ENCODE measurements around the gene ANKZF1. TPM values are rescaled to one million over a fixed set of nuclear protein-coding genes. Genes with fewer than 3 reads are reported as not detected.

Gene ANKZF1
- total and polyA plus RNA-seq, 3 donors from 2014 or later, result 27.9 to 56.4 (median 50.9) TPM

- H3K27me3 ChIP-seq, result no peaks in the 10 kb centered on the region
- peak; percentile 13 for DNase-seq
- no peak overlapping the region for H3K4me3 ChIP-seq
- intact Hi-C loops (cut with DNase I; ENCODE audit: low total_unique reads), result no loop called here
- 92 to 93% methylated on average over 6 of the region's 6 CpGs for WGBS, 2 donors
- no peaks in the 10 kb centered on the region for H3K36me3 ChIP-seq (ENCODE audit: low read depth, missing control alignments)
- H3K4me1 ChIP-seq, result peaks cover 11% of the 10 kb centered on the region
- TF ChIP-seq, protein P1, sequence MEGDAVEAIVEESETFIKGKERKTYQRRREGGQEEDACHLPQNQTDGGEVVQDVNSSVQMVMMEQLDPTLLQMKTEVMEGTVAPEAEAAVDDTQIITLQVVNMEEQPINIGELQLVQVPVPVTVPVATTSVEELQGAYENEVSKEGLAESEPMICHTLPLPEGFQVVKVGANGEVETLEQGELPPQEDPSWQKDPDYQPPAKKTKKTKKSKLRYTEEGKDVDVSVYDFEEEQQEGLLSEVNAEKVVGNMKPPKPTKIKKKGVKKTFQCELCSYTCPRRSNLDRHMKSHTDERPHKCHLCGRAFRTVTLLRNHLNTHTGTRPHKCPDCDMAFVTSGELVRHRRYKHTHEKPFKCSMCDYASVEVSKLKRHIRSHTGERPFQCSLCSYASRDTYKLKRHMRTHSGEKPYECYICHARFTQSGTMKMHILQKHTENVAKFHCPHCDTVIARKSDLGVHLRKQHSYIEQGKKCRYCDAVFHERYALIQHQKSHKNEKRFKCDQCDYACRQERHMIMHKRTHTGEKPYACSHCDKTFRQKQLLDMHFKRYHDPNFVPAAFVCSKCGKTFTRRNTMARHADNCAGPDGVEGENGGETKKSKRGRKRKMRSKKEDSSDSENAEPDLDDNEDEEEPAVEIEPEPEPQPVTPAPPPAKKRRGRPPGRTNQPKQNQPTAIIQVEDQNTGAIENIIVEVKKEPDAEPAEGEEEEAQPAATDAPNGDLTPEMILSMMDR (IDR thresholded peaks at IDR 0.05), result no peak
- TF ChIP-seq POLR2A (IDR thresholded peaks at IDR 0.05), result no peak
- H3K27ac ChIP-seq, result no peak overlapping the region
- no peaks in the 10 kb centered on the region for H3K9me3 ChIP-seq
These were observed 46.3 kb upstream of the ANKZF1 start for GRCh38 chr2:219183151-219183772.

DNA sequence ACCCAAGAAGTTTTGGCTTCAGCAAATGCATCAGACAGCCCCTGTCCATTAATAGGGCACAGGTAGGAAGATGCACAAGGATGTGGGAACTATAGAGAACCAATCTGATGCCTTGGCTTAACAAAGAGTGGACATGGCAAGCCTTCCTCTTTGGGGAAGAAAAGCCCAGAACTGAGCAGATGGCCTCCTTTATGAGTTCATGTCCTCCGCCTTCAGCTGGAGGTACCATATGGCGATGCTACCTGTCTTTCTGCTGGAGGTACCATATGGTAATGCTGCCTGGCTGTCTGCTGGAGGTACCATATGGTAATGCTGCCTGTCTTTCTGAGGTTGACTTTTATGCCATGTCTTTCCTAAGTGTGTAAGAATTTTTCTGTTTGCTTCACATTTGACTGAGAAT is 45.5 kb upstream of the ANKZF1 start:
- H3K4me3 ChIP-seq, result no peak overlapping the region
- no peak overlapping the region for H3K27ac ChIP-seq
- intact Hi-C loops (cut with DNase I; ENCODE audit: low total_unique reads), result no loop called here
- WGBS, 2 donors, result 98 to 100% methylated on average over 2 of the region's 2 CpGs
- H3K4me1 ChIP-seq, result peaks cover 5% of the 10 kb centered on the region
- no peak for TF ChIP-seq POLR2A (IDR thresholded peaks at IDR 0.05)
- TF ChIP-seq, protein P1 (IDR thresholded peaks at IDR 0.05), result no peak
- no peaks in the 10 kb centered on the region for H3K9me3 ChIP-seq
- no peaks in the 10 kb centered on the region for H3K27me3 ChIP-seq
- no peaks in the 10 kb centered on the region for H3K36me3 ChIP-seq (ENCODE audit: low read depth, missing control alignments)
- DNase-seq, result peak; percentile 7

DNA sequence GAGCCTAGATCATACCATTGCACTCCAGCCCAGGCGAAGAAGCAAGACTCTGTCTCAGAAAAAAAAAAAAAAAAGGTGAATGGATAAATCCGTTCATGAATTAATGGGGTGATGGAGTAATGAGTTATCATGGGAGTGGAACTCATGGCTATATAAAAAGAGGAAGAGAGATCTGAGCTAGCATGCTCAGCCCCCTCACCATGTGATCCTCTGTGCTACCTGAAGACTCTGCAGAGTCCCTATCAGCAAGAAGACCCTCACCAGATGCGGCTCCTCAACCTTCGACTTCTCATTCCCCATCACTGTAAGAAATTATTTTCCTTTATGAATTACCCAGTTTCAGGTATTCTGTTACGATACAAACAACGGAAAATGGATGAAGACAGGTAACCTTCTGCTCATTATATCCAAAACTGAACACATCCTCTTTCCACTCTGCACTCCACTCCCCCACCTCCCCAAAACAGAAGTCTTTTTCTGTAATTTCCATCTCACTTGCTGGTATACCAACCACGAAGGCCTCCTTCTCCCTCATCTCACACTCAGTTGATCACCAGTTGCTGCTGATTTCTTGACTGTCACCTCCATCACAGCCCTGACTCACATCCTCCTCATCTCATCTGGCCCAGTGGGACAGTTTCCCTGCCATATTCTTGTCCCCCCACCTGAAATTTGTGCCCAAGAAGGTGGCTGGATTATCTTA is 42.7 kb upstream of the ANKZF1 start:
- intact Hi-C loops (cut with DNase I; ENCODE audit: low total_unique reads), result no loop called here
- WGBS, 2 donors, result 88 to 90% methylated on average over 7 of the region's 7 CpGs
- no peak for DNase-seq

GRCh38 chr2:219197388-219197787 is 32.2 kb upstream of the ANKZF1 start:
- Histone ChIP-seq H3K9me3 (no peaks in the 10 kb centered on the region), H3K4me3 (no peak overlapping the region), H3K27me3 (no peaks in the 10 kb centered on the region), H3K27ac (no peak overlapping the region), H3K4me1 (peaks cover 3% of the 10 kb centered on the region), H3K36me3 (ENCODE audit: low read depth, missing control alignments) (no peaks in the 10 kb centered on the region)
- 82 to 100% methylated on average over 1 of the region's 1 CpG for WGBS, 2 donors
- TF ChIP-seq, protein P1 (IDR thresholded peaks at IDR 0.05), result no peak
- no peak for TF ChIP-seq POLR2A (IDR thresholded peaks at IDR 0.05)
- intact Hi-C loops (cut with DNase I; ENCODE audit: low total_unique reads), result no loop called here
- DNase-seq, result no peak

More for the DNA sequence above, 42.7 kb upstream of the ANKZF1 start:
- H3K4me1 ChIP-seq, result no peaks in the 10 kb centered on the region
- no peak overlapping the region for H3K27ac ChIP-seq
- no peak overlapping the region for H3K4me3 ChIP-seq
- no peaks in the 10 kb centered on the region for H3K27me3 ChIP-seq
- no peak for TF ChIP-seq POLR2A (IDR thresholded peaks at IDR 0.05)
- TF ChIP-seq, protein P1 (IDR thresholded peaks at IDR 0.05), result no peak
- H3K9me3 ChIP-seq, result no peaks in the 10 kb centered on the region
- H3K36me3 ChIP-seq (ENCODE audit: low read depth, missing control alignments), result no peaks in the 10 kb centered on the region
